Gastroesophageal sphincter (tissue), 4 donors: ENCODE data around the gene ANKRD13C. TPM values are rescaled to one million over a fixed set of nuclear protein-coding genes. Genes with fewer than 3 reads are reported as not detected.

Experiments
- ATAC-seq: fragments of 150-250 bp; one replicate; pipeline ENCODE4 v1.9.1; 2016; ENCODE audit warnings: mild to moderate bottlenecking, moderate library complexity
- H3K27ac ChIP-seq, 4 donors: fragments of 200-600 bp; sonication (generic) in 3 of 4; 1 replicate in 3 of 4; 2 replicates in 1 of 4; pipeline ENCODE4 v1.5.1; 2016 to 2019
- H3K27me3 ChIP-seq: fragments of 200-600 bp; sonication (generic); one replicate; pipeline ENCODE4 v1.5.1; 2019
- H3K36me3 ChIP-seq, 2 donors: fragments of 200-600 bp; sonication (generic); one replicate each; pipeline ENCODE4 v1.5.1; 2019; ENCODE audit warnings: control low read depth in 1 of 2
- H3K4me1 ChIP-seq, 3 donors: fragments of 200-600 bp; sonication (generic); 1 replicate in 2 of 3; 2 replicates in 1 of 3; pipeline ENCODE4 v1.5.1; 2016 to 2019; ENCODE audit warnings: control low read depth in 2 of 3
- H3K4me3 ChIP-seq, 2 donors: fragments of 200-600 bp; sonication (generic); one replicate each; pipeline ENCODE4 v1.5.1; 2019; ENCODE audit warnings: mild to moderate bottlenecking in 1 of 2, moderate library complexity in 1 of 2
- H3K9me3 ChIP-seq, 3 donors: fragments of 200-600 bp; sonication (generic); one replicate each; pipeline ENCODE4 v1.5.1; 2017 to 2019; ENCODE audit warnings: control low read depth in 2 of 3
- CTCF ChIP-seq, 4 experiments: fragments of 200-600 bp in 2 of 4; fragments of 450-650 bp in 2 of 4; sonication (generic) in 1 of 4; IDR thresholded peaks; one replicate each; pipeline ENCODE4 v1.5.1; 2017 to 2019; ENCODE audit warnings: antibody characterized with exemption in 4 of 4, mild to moderate bottlenecking in 2 of 4, moderate library complexity in 2 of 4
- EP300 ChIP-seq: sonication (generic); formaldehyde crosslinking; IDR thresholded peaks from one replicate; pipeline ENCODE4 v1.6.1; 2017; ENCODE audit warnings: antibody characterized with exemption, mild to moderate bottlenecking
- POLR2A ChIP-seq, 2 donors: fragments of 450-650 bp; IDR thresholded peaks; one replicate each; pipeline ENCODE4 v1.6.1; 2017; ENCODE audit warnings: antibody characterized with exemption in 2 of 2, mild to moderate bottlenecking in 2 of 2, moderate library complexity in 1 of 2
- POLR2AphosphoS5 ChIP-seq: sonication (generic); formaldehyde crosslinking; IDR thresholded peaks from one replicate; pipeline ENCODE4 v1.6.1; 2017; ENCODE audit warnings: antibody characterized with exemption
- WGBS, 2 donors: methylation state at CpG; one replicate each; pipeline ENCODE4 v1.1.5; 2018; ENCODE audit warnings: low coverage in 1 of 2; 5-methylcytosine and 5-hydroxymethylcytosine counted together
- total RNA-seq, 4 donors: library from RNA; depleted of rRNA; stranded (reverse); fragments of >200 nt; gene quantifications; one replicate each; pipeline ENCODE4 v1.1.0, GENCODE V29; 2016

ANKRD13C gene
- total RNA-seq, 4 donors from 2014 or later, result 20.5 to 37.5 (median 26.5) TPM

- H3K36me3 ChIP-seq, result peaks cover 0 to 36% of the 10 kb centered on the region in 2 donors
- no peaks in the 10 kb centered on the region for H3K9me3 ChIP-seq
- H3K27ac ChIP-seq, result peak overlapping the region in 1 of 4 donors; percentile 11
- ATAC-seq, result no peak
- WGBS, 2 donors, result 63 to 73% methylated on average over 2 of the region's 2 CpGs
- H3K27me3 ChIP-seq, result no peaks in the 10 kb centered on the region
- H3K4me1 ChIP-seq, result peaks cover 14 to 78% (median 30%) of the 10 kb centered on the region in 3 donors
- TF ChIP-seq CTCF (IDR thresholded peaks at IDR 0.05) (no peak), POLR2A (IDR thresholded peaks at IDR 0.05) (no peak), EP300 (no peak), POLR2AphosphoS5 (no peak)
- no peak overlapping the region for H3K4me3 ChIP-seq
These were observed 129.6 kb downstream of the ANKRD13C start for GRCh38 chr1:70224954-70225353.

GRCh38 chr1:70222716-70223235 lies 131.7 kb downstream of the ANKRD13C start:
- peak overlapping the region in 1 of 2 donors; percentile 65 for H3K4me3 ChIP-seq
- no peaks in the 10 kb centered on the region for H3K9me3 ChIP-seq
- TF ChIP-seq CTCF (IDR thresholded peaks at IDR 0.05), result no peak
- TF ChIP-seq EP300, result no peak
- TF ChIP-seq POLR2AphosphoS5, result no peak
- no peak for TF ChIP-seq POLR2A (IDR thresholded peaks at IDR 0.05)
- no peaks in the 10 kb centered on the region for H3K27me3 ChIP-seq
- peaks cover 14 to 65% (median 30%) of the 10 kb centered on the region in 3 donors for H3K4me1 ChIP-seq
- H3K27ac ChIP-seq, result peak overlapping the region in 3 of 4 donors; percentile 92 to 96 (median 93)
- WGBS, 2 donors, result 21 to 27% methylated on average over 3 of the region's 3 CpGs
- ATAC-seq, result no peak
- H3K36me3 ChIP-seq, result peaks cover 0 to 22% of the 10 kb centered on the region in 2 donors

GRCh38 chr1:70221238-70222121 lies 133.0 kb downstream of the ANKRD13C start, which contains the start of gene SRSF11:
Gene SRSF11, plus strand, starts transcription at chr1:70221380. Its CDS starts 257 bp downstream, at chr1:70221637.
- H3K4me3 ChIP-seq, result peak within 1 kb of the TSS; percentile 65 to 98
- peaks cover 11 to 52% (median 19%) of the 10 kb centered on the region in 3 donors for H3K4me1 ChIP-seq
- peak; percentile 74 to 78 for TF ChIP-seq POLR2A (IDR thresholded peaks at IDR 0.05)
- TF ChIP-seq CTCF (IDR thresholded peaks at IDR 0.05), result peak in 3 of 4 experiments; percentile 25 to 46 (median 39)
- TF ChIP-seq EP300, result no peak
- TF ChIP-seq POLR2AphosphoS5, result peak; percentile 84
- H3K27ac ChIP-seq, result peak within 1 kb of the TSS; percentile 92 to 96 (median 94)
- H3K36me3 ChIP-seq, result peaks cover 0 to 31% of the 10 kb centered on the region in 2 donors
- no peaks in the 10 kb centered on the region for H3K27me3 ChIP-seq
- ATAC-seq, result peak; percentile 100
- no peaks in the 10 kb centered on the region for H3K9me3 ChIP-seq
- 0% methylated on average over 2 to 22 of the region's 74 CpGs for WGBS, 2 donors

- WGBS, 2 donors, result 31 to 46% methylated on average over 10 to 16 of the region's 17 CpGs
- Histone ChIP-seq H3K4me1 (peaks cover 11 to 44% (median 18%) of the 10 kb centered on the region in 3 donors), H3K27ac (peak overlapping the region; percentile 92 to 96 (median 94)), H3K9me3 (no peaks in the 10 kb centered on the region), H3K36me3 (peaks cover 0 to 39% of the 10 kb centered on the region in 2 donors), H3K4me3 (peak overlapping the region; percentile 65 to 98), H3K27me3 (no peaks in the 10 kb centered on the region)
- TF ChIP-seq EP300 (no peak), CTCF (IDR thresholded peaks at IDR 0.05) (no peak), POLR2AphosphoS5 (no peak), POLR2A (IDR thresholded peaks at IDR 0.05) (no peak)
- ATAC-seq, result no peak
These were observed 133.8 kb downstream of the ANKRD13C start for GRCh38 chr1:70220517-70221237.
